GM19455 (cell line): ENCODE measurements around the gene SF1.
A peak's percentile ranks its signal among the peaks of the same experiment; 100 is the strongest.

Experiments used
- ATAC-seq: cut with Tn5 transposase; IDR thresholded peaks from one replicate; pipeline ENCODE4 v1.9.1; 2021; ENCODE audit not compliant: unreplicated experiment

SF1 gene

DNA sequence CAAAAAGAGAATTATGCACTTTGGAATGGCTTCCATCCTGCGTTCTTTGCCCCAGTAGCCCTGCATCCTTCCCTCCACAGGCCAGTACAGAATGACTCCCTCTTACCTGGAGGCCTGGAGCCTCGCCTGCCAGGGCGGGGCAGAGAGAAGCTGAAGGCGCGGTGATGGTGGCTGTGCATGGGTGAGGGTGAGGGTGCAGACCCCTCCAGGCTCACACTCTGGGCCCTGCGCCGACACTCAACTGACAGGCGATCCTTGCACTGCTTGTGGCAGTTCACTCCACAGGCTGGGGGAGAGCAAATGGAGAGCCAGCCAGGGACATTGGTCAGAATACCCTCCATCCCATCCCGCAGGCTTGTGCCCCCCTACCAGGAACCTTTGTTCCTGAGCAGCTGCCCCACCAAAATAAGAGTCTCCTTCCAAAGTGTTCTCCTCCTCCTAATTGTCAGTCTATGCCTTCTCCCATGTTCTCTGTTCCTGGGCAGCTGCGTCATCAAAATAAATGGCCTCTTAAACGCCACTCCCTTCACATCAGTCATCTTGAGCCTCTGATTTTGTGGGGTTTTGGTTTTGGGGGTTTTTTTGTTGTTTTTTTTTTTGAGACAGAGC, 49.5 kb downstream of the SF1 start:
- no peak for ATAC-seq

DNA sequence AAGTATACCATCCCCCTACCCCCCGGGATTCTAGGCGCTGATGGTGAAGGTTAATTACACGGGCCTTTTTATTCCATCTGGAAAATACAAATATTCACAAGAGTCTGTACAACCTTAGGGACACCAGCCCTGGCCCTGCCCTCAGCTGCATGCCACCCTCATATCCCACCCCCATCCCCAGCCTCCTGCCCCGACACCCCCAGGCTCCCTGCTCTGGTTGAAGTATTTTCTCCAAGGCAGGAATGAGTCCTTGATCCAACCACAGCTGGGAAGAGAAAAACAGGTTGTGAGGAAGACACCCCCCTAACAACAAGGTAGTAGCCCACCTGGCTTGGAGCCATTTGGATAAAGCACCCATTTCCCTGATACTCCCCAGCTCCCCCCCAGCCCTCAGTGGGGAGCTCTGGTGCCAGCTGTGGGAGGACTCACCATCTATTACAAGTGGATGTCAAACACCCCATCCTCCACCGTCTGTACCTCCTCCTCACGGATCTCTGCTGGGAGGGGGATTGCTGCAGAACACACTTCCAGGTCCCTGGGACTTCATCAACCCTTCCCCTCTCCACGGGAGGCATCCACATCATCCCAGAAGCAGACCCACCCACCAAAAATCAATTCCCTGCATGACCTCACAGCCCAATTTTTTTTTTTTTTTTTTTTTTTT, 51.3 kb downstream of the SF1 start:
- no peak for ATAC-seq

GRCh38 chr11:64726211-64726641, 52.1 kb downstream of the SF1 start:
- no peak for ATAC-seq

- no peak for ATAC-seq
Observed at GRCh38 chr11:64724863-64725532, 53.3 kb downstream of the SF1 start.

GRCh38 chr11:64723907-64724862, 54.2 kb downstream of the SF1 start:
- no peak for ATAC-seq

- peak; percentile 92 for ATAC-seq
Observed at GRCh38 chr11:64723117-64723906, 55.0 kb downstream of the SF1 start, which contains the start of gene NRXN2. Gene NRXN2, minus strand, starts transcription at chr11:64723197. Its CDS starts 9,498 bp downstream, at chr11:64713699.

DNA sequence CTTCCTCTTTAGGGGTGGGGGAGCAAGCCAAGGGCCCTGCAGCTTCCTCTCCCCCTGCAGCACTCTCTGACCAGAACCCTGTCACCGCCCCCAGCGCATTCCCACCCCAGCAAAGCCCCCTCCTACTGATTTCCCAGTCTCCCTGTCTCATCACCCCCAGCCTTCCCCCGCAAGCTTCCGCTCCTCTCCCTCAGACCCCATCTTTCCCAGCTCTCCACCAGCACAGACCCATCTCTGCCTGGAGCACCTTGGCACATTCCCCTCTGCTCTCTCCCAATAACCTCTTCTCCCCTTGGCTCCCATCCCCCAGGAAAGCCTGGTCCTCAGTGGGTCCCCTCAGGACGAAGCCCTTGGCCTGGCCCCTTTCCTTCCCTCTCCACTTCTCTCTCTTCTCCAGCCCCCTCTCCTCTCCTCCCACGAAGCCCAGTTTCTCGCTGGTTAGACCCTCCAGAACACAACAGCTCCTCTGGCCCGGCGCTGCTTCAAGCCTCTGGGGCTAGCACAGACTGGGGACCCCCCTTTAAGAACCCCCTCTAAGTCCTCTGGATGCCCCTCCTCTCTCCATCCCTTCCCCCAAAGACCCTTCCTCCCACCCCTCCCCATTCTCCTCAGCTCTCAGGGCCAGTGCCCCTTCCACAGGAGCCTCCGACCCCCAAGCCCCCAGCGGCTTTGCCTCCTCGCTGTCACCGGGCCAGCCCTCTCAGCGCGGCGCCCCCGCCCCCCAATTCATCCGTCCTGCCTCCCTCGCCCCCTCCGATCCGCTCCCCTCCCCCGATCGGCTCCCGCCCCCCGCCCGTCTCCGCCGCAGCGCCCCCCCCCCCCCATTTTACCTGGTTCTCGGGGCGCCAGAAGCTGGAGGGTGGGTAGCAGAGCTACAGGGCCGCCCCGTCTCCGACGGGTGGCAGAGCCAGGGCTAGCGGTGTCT, 55.9 kb downstream of the SF1 start:
- no peak for ATAC-seq

DNA sequence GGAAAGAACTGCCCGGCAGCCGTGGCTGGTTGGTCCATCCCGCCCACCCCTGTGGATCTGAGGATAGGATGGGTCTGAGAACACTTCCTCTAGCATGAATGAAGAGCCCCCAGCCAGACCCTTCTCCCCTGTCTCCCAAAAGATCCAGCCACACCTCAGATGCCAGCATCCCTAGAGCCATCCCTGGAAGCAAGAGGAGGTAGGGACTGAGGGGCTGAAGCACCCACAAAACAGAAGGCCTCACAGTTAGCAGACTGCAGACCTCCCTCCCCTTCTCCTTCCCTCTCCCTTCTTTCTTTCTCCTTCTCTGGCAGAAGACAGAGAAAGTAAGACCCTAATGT, 57.0 kb downstream of the SF1 start:
- ATAC-seq, result no peak

DNA sequence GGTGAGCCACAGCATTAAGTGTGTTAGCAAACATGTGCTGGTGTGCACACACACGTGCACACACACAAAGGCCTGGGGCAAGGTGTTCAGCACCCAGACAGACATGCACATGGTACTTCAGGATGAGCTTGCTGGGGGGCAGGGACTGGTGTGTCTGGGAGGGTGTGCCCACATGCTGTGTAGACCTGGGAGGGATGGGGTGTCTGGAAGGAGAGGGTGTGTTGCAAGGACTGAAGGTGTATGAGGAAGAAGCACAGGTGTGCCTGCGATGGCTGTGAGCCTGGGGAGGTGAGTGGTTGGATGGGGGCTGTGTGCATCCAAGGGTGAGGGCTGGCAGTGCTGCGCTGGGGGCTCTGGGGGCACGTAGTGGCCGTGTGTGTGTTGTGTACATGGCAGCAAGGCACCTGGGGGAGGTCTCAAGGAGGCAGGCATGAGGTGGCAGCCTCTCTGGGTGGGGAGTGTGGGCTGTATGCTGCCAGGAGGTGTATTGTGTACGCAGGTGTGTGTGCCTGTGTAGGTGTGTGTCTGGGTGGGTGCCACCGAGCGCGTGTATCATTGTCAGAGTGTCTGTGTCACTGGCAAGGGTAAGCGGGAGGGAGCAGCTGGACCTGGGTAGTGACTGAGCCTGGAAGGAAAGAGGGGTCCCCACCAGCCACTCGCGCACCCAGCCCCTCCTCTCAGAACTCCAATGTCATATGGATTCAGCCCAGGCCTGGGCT, 57.5 kb downstream of the SF1 start:
- no peak for ATAC-seq

- no peak for ATAC-seq
Observed at GRCh38 chr11:64720167-64720566, 58.2 kb downstream of the SF1 start.

DNA sequence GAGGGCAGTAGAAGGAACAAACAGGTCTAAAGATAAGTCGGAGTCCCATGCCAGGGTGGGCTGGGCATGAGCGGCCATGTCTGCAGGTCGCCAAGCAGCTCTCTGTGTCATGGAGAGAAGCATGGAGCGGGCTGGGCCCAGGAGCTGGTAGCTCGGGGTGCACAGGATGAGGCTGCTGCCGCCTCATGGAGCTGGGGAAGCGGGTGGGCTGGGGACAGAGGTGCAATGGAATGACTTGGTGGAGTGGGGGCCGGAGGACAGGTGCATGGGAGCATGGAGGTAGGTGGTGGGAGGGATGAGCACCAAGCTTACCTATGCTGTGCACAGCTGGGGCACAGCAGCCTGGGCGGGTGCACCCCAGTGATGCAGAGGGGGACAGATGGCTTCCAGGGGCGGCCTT, 58.9 kb downstream of the SF1 start:
- no peak for ATAC-seq

GRCh38 chr11:64718780-64719124, 59.6 kb downstream of the SF1 start:
- no peak for ATAC-seq

DNA sequence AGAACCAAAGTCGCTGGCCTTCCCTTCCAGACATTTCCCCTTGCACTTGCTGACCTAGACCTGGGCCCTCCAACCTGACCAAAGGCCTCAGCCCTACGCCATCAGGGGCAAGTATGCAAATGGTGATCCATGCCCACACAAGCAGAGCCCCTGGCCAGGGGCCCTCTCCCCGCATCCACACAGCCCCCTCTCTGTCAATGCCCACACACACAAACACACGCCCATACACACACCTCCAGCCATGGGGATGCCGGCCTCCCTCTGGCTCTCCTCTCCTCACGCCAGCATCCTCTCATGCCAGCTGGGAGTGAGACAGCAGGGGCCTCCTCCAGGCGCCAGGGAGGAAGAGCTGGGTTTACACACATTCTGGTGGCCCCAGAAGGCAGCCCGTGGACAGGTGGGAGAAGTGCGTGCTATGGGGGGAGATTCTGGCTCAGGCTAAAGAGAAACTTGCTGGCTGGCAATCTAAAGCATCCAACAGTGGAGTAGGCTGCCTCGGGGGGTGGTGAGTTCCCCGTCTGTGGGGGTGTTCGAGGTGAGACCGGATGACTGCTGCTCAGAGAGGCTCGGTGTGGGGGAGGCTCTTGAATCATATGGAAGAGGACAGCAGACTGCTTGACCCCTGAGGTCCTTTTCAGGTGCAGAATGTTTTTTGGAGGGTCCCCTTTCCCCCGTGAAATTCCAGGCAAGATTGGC, 60.1 kb downstream of the SF1 start:
- no peak for ATAC-seq

DNA sequence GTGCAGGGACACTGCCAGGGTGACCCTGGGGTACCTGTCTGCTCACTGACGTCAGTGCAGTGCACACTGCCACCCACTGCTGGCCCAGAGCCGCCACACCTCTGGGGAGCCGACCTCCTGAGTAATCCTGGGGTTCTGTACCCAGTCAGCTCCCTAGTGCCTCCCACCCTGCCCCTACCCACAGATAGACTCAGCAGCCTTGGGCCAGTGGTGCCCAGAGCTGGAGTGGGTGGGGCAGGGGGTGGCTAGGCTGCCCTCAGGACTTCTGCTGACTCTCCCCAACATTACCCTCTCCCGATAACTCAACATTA, 61.1 kb downstream of the SF1 start:
- ATAC-seq, result no peak

DNA sequence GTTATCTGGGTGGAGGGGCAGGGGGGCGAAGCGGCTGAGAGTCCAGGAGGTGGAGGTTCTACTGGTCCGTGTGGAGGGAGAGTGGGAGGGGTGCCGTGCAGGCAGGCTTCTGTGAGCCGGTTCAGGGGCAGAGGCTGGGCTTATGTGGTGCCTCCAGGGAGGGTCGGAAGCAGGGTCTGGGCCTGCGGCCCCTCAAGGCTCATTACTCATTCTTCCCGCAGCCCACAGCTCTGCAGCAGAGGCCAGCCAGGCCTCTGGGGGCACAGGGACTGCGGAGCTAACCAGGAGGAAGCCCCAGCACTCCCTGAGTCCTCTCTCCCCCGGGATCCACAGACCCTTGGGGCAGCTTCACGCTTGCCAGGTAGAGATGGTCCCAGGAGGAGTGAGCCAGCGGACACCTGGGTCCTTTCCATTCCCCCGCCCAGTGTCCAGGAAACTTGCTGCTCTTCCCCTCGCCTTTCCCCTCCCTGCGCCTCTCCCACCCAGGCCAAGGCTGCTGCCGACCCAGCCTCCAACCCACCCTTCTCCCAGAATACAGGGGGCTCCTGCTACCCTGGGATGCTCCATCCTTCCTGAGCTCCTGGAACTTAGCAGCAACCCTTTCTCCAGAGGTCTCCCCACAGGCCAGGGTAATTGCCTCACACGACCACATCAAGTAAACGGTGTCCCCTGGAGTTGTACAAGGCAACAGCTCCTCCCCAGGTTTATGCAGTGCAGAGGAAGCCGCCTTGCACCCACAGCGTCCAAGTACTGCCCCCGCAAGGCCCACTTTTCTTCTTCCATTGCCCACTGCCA, 61.7 kb downstream of the SF1 start:
- no peak for ATAC-seq

- ATAC-seq, result no peak
Observed at GRCh38 chr11:64715756-64716472, 62.4 kb downstream of the SF1 start.

- ATAC-seq, result no peak
Observed at GRCh38 chr11:64715110-64715509, 63.2 kb downstream of the SF1 start.
